Osteocyte (in vitro differentiated cells): ENCODE data around the gene IFNGR1. TPM values are rescaled to one million over a fixed set of nuclear protein-coding genes. Genes with fewer than 3 reads are reported as not detected.

Source experiments
- DNase-seq: peaks from one replicate; pipeline ENCODE4 v3.0.0; 2021; ENCODE audit warnings: mixed read lengths; ENCODE audit not compliant: unreplicated experiment; ENCODE audit errors: extremely low spot score
- H3K27ac Mint-ChIP-seq: one replicate; pipeline ENCODE4 v1.8.0; 2021; ENCODE audit warnings: mild to moderate bottlenecking, mixed read lengths; ENCODE audit not compliant: unreplicated experiment
- H3K27me3 Mint-ChIP-seq: one replicate; pipeline ENCODE4 v1.8.0; 2021; ENCODE audit warnings: mixed read lengths; ENCODE audit not compliant: unreplicated experiment
- H3K36me3 Mint-ChIP-seq: one replicate; pipeline ENCODE4 v1.8.0; 2021; ENCODE audit warnings: mixed read lengths; ENCODE audit not compliant: unreplicated experiment
- H3K4me1 Mint-ChIP-seq: one replicate; pipeline ENCODE4 v1.8.0; 2021; ENCODE audit warnings: mixed read lengths; ENCODE audit not compliant: unreplicated experiment
- H3K4me3 Mint-ChIP-seq: one replicate; pipeline ENCODE4 v1.8.0; 2021; ENCODE audit warnings: mild to moderate bottlenecking, moderate library complexity, mixed read lengths; ENCODE audit not compliant: unreplicated experiment
- H3K9me3 Mint-ChIP-seq: one replicate; pipeline ENCODE4 v1.8.0; 2021; ENCODE audit warnings: mixed read lengths; ENCODE audit not compliant: unreplicated experiment
- total RNA-seq: library from RNA; stranded (reverse); gene quantifications from 2 replicates; pipeline ENCODE4 v1.2.1, GENCODE V29; 2021
- TF ChIP-seq, protein P1 (sequence below): fragments of 200-600 bp; sonication (generic); IDR thresholded peaks from 2 replicates; pipeline ENCODE4 v1.5.0; 2021; ENCODE audit warnings: antibody characterized with exemption, mild to moderate bottlenecking, moderate library complexity

IFNGR1 gene
- total RNA-seq, 1 donor from 2014 or later, result 33.4 TPM

DNA sequence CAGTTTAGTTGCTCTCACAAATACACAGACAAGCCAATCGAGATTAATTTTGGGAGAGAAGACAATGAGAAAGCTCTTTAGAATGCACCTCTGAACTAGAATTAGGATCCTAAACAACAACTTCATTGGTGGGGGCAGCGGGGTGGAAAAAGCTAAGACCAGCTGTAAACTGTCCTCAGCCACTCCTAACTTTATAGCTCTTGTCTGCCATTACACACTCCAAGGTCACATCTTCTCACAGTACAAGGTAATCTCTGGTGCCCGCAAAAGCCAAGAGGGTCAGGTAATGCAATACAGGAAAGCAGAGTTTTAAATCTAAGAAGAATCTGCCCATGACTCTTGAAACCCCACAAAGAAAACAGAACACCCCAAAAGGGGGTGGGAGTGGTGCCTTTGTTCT is 27.9 kb downstream of the IFNGR1 start:
- TF ChIP-seq, protein P1, sequence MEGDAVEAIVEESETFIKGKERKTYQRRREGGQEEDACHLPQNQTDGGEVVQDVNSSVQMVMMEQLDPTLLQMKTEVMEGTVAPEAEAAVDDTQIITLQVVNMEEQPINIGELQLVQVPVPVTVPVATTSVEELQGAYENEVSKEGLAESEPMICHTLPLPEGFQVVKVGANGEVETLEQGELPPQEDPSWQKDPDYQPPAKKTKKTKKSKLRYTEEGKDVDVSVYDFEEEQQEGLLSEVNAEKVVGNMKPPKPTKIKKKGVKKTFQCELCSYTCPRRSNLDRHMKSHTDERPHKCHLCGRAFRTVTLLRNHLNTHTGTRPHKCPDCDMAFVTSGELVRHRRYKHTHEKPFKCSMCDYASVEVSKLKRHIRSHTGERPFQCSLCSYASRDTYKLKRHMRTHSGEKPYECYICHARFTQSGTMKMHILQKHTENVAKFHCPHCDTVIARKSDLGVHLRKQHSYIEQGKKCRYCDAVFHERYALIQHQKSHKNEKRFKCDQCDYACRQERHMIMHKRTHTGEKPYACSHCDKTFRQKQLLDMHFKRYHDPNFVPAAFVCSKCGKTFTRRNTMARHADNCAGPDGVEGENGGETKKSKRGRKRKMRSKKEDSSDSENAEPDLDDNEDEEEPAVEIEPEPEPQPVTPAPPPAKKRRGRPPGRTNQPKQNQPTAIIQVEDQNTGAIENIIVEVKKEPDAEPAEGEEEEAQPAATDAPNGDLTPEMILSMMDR, result no peak
- no peak overlapping the region for H3K27ac Mint-ChIP-seq
- H3K27me3 Mint-ChIP-seq, result no peaks in the 10 kb centered on the region
- no peak overlapping the region for H3K4me3 Mint-ChIP-seq
- H3K9me3 Mint-ChIP-seq, result peaks cover 21% of the 10 kb centered on the region
- H3K4me1 Mint-ChIP-seq, result peaks cover 2% of the 10 kb centered on the region
- H3K36me3 Mint-ChIP-seq, result peaks cover 3% of the 10 kb centered on the region
- DNase-seq, result no peak

DNA sequence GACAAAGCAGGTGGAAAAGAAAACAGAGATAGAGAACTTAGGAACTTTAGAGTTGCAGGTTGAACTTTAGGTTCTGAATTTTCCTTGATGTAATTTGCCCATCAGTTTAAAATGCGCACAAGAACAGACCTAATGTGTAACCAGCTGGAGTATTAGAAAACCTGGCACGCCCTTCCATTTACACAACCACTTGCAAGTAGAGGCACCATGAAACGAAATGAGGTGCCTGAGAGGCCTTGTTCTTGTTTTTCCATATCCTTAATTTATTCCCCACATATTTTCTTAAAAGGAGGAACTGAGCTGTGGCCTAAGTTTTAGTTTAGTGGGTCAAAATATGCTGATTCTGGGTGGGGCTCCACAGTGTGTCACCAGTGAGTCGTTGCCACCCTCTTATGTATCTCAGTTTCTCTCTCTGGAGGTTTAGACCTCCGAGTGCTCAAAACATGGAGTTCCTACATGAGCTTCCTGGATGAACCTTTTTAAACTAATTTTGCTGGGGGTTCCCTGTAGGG is 28.5 kb downstream of the IFNGR1 start:
- peaks cover 2% of the 10 kb centered on the region for H3K4me1 Mint-ChIP-seq
- H3K27ac Mint-ChIP-seq, result no peak overlapping the region
- H3K27me3 Mint-ChIP-seq, result no peaks in the 10 kb centered on the region
- H3K36me3 Mint-ChIP-seq, result no peaks in the 10 kb centered on the region
- H3K9me3 Mint-ChIP-seq, result peaks cover 23% of the 10 kb centered on the region
- no peak overlapping the region for H3K4me3 Mint-ChIP-seq
- DNase-seq, result no peak
- TF ChIP-seq, protein P1, result no peak

DNA sequence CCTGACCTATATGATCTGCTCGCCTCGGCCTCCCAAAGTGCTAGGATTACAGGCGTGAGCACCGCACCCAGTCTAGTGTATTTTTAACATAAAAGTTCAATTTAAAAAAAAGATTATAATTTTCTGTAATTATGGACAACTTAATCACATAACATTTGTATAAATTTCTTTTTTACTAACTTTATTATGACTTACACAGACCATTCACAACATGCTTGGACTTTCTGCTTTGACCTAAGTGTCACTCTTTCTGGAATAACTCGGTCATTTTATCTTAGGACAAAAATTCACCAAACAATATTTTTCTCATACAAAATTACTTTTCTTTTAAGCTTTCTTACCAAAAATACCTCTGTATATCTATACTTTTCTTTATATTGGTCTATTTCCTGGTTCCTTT is 30.3 kb downstream of the IFNGR1 start:
- no peak for DNase-seq
- no peaks in the 10 kb centered on the region for H3K27me3 Mint-ChIP-seq
- no peaks in the 10 kb centered on the region for H3K36me3 Mint-ChIP-seq
- no peak overlapping the region for H3K4me3 Mint-ChIP-seq
- H3K27ac Mint-ChIP-seq, result no peak overlapping the region
- TF ChIP-seq, protein P1, result no peak
- H3K9me3 Mint-ChIP-seq, result peaks cover 27% of the 10 kb centered on the region
- H3K4me1 Mint-ChIP-seq, result peaks cover 2% of the 10 kb centered on the region

DNA sequence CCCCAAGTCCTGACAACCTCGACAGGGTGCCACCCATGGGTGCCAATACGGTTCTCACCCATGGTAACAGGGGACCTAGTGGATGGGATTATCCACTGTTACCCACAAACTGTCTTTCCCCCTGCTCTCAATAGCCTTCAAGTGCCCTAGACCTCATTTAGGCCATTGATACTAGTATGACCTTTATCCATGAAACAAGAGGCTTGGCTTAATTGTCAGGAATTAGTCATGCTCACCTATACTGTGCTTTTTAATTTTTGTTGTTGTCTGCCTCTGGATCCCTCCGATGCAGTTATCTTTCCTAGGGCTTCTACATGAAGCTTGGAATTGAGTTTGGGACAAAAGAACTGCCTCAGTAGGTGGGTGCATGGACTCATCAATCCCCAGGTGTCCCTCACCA is 33.9 kb downstream of the IFNGR1 start:
- H3K4me1 Mint-ChIP-seq, result no peaks in the 10 kb centered on the region
- no peak for DNase-seq
- no peak overlapping the region for H3K4me3 Mint-ChIP-seq
- no peak overlapping the region for H3K27ac Mint-ChIP-seq
- H3K36me3 Mint-ChIP-seq, result peaks cover 3% of the 10 kb centered on the region
- peaks cover 38% of the 10 kb centered on the region for H3K9me3 Mint-ChIP-seq
- TF ChIP-seq, protein P1, result no peak
- H3K27me3 Mint-ChIP-seq, result no peaks in the 10 kb centered on the region

DNA sequence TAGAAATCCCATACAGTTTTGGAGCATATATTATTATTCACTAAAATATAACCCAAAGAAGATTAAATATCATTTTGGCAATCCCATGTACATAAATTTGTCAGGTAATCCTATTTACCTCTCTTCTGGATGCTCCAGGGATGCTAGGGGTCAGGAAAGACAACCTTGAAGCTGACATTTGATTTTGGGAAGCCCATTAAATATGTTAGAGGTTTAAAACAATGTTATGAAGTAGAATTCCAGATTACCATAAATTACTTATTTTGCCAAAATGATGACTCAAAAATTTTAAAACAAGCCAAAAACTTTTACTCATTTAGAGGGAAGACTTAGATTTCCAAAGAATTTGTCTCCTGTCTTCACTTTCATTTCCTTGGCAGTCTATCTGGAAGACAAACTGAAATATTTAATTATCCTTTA is 36.5 kb downstream of the IFNGR1 start:
- peaks cover 3% of the 10 kb centered on the region for H3K36me3 Mint-ChIP-seq
- no peaks in the 10 kb centered on the region for H3K27me3 Mint-ChIP-seq
- H3K27ac Mint-ChIP-seq, result no peak overlapping the region
- no peaks in the 10 kb centered on the region for H3K4me1 Mint-ChIP-seq
- peaks cover 32% of the 10 kb centered on the region for H3K9me3 Mint-ChIP-seq
- TF ChIP-seq, protein P1, result no peak
- H3K4me3 Mint-ChIP-seq, result no peak overlapping the region
- no peak for DNase-seq
